OCI-M2 (cell line): ENCODE data around the gene CNTN5.

ENCODE experiments used
- DNase-seq: peaks from one replicate; lab custom pipeline; 2025; ENCODE audit not compliant: unreplicated experiment; lab: John Stamatoyannopoulos, UW

The CNTN5 gene

DNA sequence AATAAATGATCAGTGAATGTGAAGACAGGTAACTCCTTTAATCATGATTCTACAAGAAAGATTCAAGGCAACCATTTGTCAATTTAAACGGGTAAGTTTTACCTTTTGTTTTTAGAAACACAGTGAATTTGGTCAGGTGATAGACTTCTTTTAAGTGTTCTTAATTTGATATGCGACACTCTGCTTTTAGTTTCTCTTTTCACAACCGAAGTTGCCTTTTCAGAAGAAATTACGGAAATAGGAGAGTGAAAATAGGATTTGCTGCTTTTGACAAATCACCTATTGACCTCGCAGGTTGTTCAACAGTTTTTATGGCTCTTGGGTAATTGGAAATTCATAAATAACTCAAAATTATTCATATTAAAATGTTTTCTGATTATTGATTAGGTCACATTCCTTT is 142.1 kb downstream of the CNTN5 start:
- no peak for DNase-seq

- no peak for DNase-seq
Observed at GRCh38 chr11:99170591-99170990, 149.8 kb downstream of the CNTN5 start.

GRCh38 chr11:99171330-99171729 is 150.6 kb downstream of the CNTN5 start:
- no peak for DNase-seq

DNA sequence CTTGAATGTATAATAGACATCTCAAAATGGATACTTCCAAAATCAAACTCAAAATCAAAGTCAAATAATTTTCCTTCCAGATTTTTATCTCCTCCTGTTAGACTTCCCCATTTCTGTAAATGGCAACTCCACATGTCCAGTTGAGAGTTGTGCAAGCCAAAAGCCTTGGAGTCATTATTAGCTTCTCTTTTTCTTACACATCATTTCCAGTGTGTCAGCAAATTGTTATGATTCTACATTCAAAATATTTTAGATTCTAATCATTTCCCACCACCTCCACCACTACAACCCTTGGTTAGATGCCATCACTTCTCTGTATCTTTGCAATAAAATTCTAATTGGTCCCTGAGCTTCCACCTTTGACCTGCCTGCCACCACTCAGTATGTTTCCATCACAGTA is 155.7 kb downstream of the CNTN5 start:
- no peak for DNase-seq

DNA sequence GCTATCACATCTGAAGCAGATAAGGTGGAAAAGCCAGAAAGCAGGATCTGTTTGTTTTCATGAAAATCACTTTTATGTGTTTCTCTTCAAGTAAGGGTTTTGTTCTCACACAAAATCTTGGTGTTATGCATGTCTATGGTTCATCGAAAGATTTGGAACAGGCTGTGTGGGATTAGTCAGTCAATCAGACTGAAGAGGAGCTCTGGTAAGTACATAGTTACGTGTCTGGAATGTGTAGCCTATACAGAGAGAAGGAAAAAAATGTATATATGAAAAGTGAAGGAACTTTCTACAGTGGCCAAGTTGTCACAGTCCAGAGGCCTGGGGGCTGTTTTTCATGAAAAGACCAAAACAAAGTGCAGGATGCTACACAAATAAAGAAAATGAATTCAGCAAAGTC is 156.7 kb downstream of the CNTN5 start:
- no peak for DNase-seq

- no peak for DNase-seq
Observed at GRCh38 chr11:99184146-99184545, 163.4 kb downstream of the CNTN5 start.

DNA sequence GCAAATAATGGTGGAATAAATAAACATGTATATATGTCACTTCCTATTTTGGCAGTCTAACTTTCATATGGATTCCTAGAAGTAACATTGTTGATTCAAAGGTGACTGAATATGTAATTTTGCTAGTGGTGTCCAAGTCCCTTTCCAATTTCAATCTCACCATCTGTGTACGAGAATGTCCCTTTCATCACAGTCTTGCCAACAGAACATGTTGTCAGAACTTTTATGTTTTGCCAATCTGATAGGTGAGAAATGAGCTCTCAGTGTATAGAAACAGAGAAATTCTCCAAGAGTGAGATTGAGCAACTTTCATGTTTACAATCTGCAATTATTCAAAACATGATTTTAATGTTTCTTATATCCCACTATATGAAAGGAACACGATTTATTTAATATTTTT is 167.5 kb downstream of the CNTN5 start:
- DNase-seq = no peak

DNA sequence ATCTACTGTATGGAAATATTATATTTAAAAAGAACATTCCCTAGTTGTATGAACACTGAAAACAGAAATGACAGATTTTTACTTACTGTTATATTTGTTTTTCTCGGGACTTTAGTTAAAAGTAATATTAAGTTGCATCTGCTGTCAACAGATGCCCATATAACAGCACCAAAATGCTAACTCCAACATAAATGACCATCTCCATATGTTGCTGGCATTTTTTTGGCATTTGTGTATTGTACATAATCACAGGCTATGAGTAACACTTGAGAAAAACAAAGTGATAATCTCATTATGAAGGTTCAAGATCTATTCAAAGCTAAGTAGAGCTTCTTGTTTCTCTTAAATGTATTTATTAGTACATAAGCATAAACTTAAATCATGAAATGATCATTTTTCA is 172.0 kb downstream of the CNTN5 start:
- DNase-seq = no peak

DNA sequence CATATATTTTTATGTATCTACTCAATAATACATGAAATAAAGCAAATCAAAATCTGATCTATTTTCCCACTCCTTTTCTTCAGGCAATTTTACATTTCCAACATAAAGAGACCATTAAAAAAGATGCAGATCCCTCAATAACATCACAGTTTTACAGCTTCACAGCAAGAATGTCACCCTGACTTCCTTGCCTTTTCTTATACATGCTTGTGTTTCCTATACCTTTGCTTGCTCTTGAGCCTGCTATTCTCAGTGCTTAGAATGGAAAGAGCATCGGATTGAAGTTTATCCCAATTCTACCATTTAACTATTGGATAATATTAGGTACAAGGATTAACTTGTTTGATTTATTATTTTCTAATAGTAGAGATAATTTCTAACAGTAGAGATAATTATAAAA is 176.7 kb downstream of the CNTN5 start:
- DNase-seq = no peak

DNA sequence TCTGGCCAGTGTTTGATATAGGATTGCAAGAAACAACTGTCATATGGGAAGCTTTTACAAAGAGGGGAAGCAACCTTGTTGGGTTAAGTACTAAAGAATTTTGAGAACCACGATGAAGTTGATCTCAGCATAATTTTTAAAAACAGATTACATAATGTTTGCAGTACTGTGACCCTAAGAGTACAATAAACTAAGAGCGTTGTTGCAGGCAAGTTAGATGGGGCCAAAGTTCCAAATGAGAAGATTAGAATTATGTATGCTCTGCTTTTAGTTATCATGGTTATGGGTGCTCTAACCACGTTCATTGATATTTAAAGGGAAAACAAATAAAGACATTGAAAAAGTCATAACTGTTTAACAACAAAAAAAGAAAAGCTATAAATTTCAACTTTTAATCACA is 177.5 kb downstream of the CNTN5 start:
- DNase-seq = no peak

GRCh38 chr11:99199341-99199740 is 178.6 kb downstream of the CNTN5 start:
- DNase-seq = no peak

GRCh38 chr11:99200720-99201119 is 180.0 kb downstream of the CNTN5 start:
- DNase-seq = no peak

- no peak for DNase-seq
Observed at GRCh38 chr11:99208813-99209212, 188.1 kb downstream of the CNTN5 start.

- DNase-seq = no peak
Observed at GRCh38 chr11:99229544-99229943, 208.8 kb downstream of the CNTN5 start.

DNA sequence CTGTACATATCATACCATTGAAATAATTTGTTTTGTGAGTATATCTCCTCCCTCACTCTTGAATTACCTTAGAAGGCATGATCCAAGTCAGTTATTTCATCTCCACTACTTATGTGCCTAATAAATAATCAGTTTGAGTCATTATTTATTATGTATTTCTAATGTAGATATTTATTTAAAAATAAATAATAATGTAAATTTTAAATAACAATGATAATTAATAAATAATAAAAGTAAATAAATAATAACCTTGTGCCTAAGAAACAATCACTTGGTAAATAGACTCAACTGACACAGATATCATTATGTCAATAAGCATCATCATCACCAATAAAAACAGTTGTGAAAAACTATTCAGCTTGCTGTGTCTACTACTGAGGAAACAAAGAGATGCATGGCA is 213.8 kb downstream of the CNTN5 start:
- no peak for DNase-seq

DNA sequence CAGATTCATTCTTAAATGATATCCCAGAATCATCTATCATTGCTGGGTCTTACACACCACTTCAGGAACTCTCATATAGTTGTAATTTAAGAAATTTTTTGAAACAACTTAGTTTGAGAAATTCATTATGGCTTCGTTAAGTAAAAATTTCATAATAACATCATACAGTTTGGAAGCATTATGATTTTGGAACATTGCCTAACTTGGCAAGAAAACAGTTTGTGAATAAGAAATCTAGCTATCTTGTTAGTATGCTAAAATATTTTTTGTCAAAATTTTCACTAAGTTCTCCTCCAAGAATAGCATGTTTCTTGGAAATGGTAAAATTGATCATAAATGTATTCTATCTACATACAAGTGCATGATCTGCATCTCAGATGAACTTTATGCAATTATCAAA is 217.7 kb downstream of the CNTN5 start:
- no peak for DNase-seq

DNA sequence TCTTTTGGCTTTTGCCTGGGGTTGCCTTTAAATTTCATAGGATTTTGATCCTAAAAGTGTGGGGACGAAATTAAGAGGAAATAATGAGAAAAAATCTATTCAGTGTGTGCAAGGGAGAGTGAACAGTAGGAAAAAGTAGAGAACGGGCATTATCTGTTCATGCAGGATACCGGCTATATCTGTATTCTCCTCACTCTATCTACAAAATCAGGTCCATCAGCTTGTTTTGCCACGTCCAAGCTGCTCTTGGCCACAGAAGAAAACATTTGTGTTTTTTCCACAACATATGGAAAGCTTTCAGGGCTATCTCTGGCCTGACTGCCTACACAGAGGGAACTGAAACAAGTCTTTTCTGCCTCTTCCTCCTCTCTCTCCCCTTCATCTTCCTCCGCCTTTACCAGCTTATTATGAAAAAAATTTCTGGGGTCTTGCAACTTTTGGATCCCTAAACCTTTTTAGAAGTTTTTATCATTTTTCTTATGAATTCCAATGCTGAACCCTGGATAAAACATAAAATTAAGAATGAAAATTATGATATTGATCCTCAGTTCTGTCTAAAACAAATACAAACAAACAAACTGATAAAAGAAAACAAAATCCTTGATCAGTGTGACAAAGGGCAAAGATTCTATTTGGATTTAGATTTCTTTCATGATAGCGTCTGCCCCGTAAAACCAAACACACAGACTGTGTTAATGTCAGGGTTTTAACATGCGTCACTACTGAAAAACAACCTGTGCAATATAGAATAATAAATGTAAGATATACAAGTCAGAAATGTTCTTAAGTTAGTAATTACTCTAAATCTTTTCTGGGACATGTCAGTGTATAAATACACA is 219.7 kb downstream of the CNTN5 start:
- DNase-seq = no peak

- DNase-seq = no peak
Observed at GRCh38 chr11:99241066-99241465, 220.3 kb downstream of the CNTN5 start.

GRCh38 chr11:99244613-99245012 is 223.9 kb downstream of the CNTN5 start:
- DNase-seq = no peak

DNA sequence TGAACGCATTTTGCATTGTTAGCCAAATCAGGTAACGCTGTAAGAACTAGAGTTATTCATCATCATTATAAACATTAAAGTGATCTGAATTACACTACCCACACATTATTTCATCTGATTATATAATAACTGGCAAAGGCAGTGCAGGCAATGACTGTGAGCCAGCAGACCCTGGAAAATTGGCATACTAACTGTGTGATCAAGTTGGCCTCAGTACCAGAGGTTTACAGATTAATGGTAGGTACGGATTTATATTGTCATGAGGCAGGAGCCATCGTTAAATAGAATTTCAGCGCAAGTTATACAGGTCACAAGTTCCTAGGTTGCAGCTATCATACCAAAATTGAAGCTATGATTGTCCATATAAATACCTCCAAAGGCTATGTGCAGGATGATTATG is 225.4 kb downstream of the CNTN5 start:
- DNase-seq = no peak

DNA sequence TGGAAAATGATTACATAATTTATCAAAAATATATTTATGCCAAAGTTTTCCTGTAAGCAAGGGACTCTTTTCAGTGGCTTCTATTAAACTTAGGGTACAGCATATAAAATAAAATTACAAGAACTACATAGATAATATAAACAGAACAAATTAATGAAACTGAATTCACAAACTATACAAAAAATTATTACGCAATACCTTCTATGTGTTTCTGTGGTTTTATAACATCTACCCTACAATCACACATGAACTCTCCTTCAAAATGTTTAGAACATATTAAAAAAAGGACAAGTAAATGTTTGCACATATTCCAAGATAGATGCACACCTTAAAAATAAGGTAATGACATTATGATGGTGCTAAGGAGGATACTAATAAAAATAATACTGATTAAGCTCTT is 235.9 kb downstream of the CNTN5 start:
- DNase-seq = no peak

GRCh38 chr11:99257131-99257530 is 236.4 kb downstream of the CNTN5 start:
- no peak for DNase-seq

- no peak for DNase-seq
Observed at GRCh38 chr11:99260696-99261095, 239.9 kb downstream of the CNTN5 start.
